ENCODE measurements around the gene GAL. TPM values are rescaled to one million over a fixed set of nuclear protein-coding genes. Genes with fewer than 3 reads are reported as not detected.
"Not testable (repeated sequence)": the region's sequence is repeated elsewhere in the genome, so short reads cannot be mapped to it uniquely, and the experiment has no call there.

GAL gene
- total and polyA plus RNA-seq, 2 of the 8 experiments (the other 6 are each of a cell fraction or from before 2014, with no cell fraction given) = 81.8 to 233 TPM

- no peak for TF ChIP-seq KDM5A (IDR thresholded peaks at IDR 0.05; ENCODE audit: low read length)
- TF ChIP-seq SP1 (IDR thresholded peaks at IDR 0.05; ENCODE audit: low read depth, low read length) = no peak
- no peak for TF ChIP-seq SAP30 (IDR thresholded peaks at IDR 0.05; ENCODE audit: insufficient read depth, insufficient replicate concordance, low read length)
Measured at GRCh38 chr11:68684385-68685356, at the start of gene GAL (continued).

GRCh38 chr11:68634606-68635005 lies 49.7 kb upstream of the GAL start:
- WGBS, 2 experiments (ENCODE audit: extremely low coverage in 1 of 2, insufficient coverage in 1 of 2, insufficient read length in 1 of 2, insufficient replicate concordance in 2 of 2, low coverage in 1 of 2, low lambda C conversion rate in 2 of 2, missing lambda C conversion rate in 1 of 2) = 90% methylated on average over 7 of the region's 7 CpGs; no CpG with 5 or more reads in 1 of the 2 experiments
- H2BK15ac ChIP-seq (ENCODE audit: low read length); H4K5ac ChIP-seq (ENCODE audit: insufficient read length, low read depth, low read length); H3K4me2 ChIP-seq (ENCODE audit: insufficient read depth in 1 of 2, low read depth in 2 of 2, low read length in 2 of 2); H3K4ac ChIP-seq (replicated peaks; ENCODE audit: insufficient read length, low read depth, low read length); H4K20me1 ChIP-seq (replicated peaks in 1 of 2; ENCODE audit: control insufficient read depth in 1 of 2, insufficient read depth in 2 of 2, low read length in 2 of 2); H3K56ac ChIP-seq (replicated peaks; ENCODE audit: insufficient read length, low read depth, low read length); H3K27ac ChIP-seq (ENCODE audit: low read depth, low read length); H3K79me1 ChIP-seq (ENCODE audit: low read depth, low read length); H3K4me3 ChIP-seq (ENCODE audit: extremely low read depth in 1 of 4, insufficient read depth in 2 of 4, low read depth in 3 of 4, low read length in 4 of 4); H2AFZ ChIP-seq (ENCODE audit: low read length); H2BK20ac ChIP-seq (ENCODE audit: low read length); DNase-seq (ENCODE audit: low read depth in 1 of 2, low spot score in 2 of 2); H2BK12ac ChIP-seq (ENCODE audit: low read depth, low read length); H3K9me3 ChIP-seq (ENCODE audit: insufficient read depth in 2 of 2, low read depth in 1 of 2, low read length in 1 of 2); H3K79me2 ChIP-seq (ENCODE audit: control insufficient read depth in 1 of 2, insufficient read depth in 2 of 2, low read length in 2 of 2); H3K23ac ChIP-seq (ENCODE audit: insufficient read length); H2AK5ac ChIP-seq (ENCODE audit: low read depth, low read length); H3K36me3 ChIP-seq (ENCODE audit: control insufficient read depth in 2 of 4, insufficient read depth in 4 of 4, low read length in 3 of 4); H3K23me2 ChIP-seq (ENCODE audit: low read depth, low read length); POLR2A ChIA-PET (ENCODE audit: partially characterized antibody); H4K91ac ChIP-seq (replicated peaks; ENCODE audit: insufficient read length, low read length); H3K4me1 ChIP-seq (replicated peaks in 1 of 4; ENCODE audit: control insufficient read depth in 3 of 4, insufficient read depth in 4 of 4, low read length in 3 of 4); H3K9ac ChIP-seq (replicated peaks in 1 of 4; ENCODE audit: extremely low read depth in 1 of 4, low read depth in 3 of 4, low read length in 3 of 4); H3K18ac ChIP-seq (ENCODE audit: extremely low read depth, low read length); H2BK5ac ChIP-seq (ENCODE audit: low read depth, low read length); H4K8ac ChIP-seq (ENCODE audit: extremely low read depth, insufficient read depth, low read length); H2BK120ac ChIP-seq (replicated peaks; ENCODE audit: low read depth, low read length); H3K14ac ChIP-seq (ENCODE audit: insufficient read length); H3K27me3 ChIP-seq (replicated peaks in 1 of 4; ENCODE audit: control insufficient read depth in 3 of 4, extremely low read depth in 1 of 4, insufficient read depth in 3 of 4, low read length in 3 of 4); FAIRE-seq: not testable (repeated sequence)
- CTCF ChIA-PET (ENCODE audit: partially characterized antibody) = interaction anchor here (1.2 to 1.9 kb wide), 2 partner anchors 23 to 51 kb away, joined by 3 to 5 read pairs; no protein-coding TSS in a partner anchor
